GM13976 (cell line): ENCODE data around the gene CLNK.

Source experiments
- DNase-seq: peaks from one replicate; pipeline ENCODE4 v3.0.0; 2012; ENCODE audit warnings: low spot score
- in situ Hi-C: fragments of 300-500 bp; cut with MboI; formaldehyde crosslinking; loops from one replicate; pipeline ENCODE4 v1.12.0; 2022; ENCODE audit warnings: low sequenced_read_pairs, mixed read lengths, inconsistent platforms; ENCODE audit not compliant: unreplicated experiment
- TF ChIP-seq, protein P1 (sequence below): IDR thresholded peaks from 2 replicates; pipeline ENCODE4 v1.5.1; 2012; ENCODE audit warnings: borderline replicate concordance, mild to moderate bottlenecking; ENCODE audit not compliant: insufficient read depth; ENCODE audit errors: extremely low read depth, missing control alignments, control extremely low read depth

The CLNK gene

GRCh38 chr4:10584042-10584441 is 100.5 kb downstream of the CLNK start:
- peak; percentile 46 for DNase-seq
- in situ Hi-C loops: loop anchor here (25.0 kb wide), 1 partner anchor 1128 kb away; no protein-coding TSS in a partner anchor
- TF ChIP-seq, protein P1, sequence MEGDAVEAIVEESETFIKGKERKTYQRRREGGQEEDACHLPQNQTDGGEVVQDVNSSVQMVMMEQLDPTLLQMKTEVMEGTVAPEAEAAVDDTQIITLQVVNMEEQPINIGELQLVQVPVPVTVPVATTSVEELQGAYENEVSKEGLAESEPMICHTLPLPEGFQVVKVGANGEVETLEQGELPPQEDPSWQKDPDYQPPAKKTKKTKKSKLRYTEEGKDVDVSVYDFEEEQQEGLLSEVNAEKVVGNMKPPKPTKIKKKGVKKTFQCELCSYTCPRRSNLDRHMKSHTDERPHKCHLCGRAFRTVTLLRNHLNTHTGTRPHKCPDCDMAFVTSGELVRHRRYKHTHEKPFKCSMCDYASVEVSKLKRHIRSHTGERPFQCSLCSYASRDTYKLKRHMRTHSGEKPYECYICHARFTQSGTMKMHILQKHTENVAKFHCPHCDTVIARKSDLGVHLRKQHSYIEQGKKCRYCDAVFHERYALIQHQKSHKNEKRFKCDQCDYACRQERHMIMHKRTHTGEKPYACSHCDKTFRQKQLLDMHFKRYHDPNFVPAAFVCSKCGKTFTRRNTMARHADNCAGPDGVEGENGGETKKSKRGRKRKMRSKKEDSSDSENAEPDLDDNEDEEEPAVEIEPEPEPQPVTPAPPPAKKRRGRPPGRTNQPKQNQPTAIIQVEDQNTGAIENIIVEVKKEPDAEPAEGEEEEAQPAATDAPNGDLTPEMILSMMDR: no peak

DNA sequence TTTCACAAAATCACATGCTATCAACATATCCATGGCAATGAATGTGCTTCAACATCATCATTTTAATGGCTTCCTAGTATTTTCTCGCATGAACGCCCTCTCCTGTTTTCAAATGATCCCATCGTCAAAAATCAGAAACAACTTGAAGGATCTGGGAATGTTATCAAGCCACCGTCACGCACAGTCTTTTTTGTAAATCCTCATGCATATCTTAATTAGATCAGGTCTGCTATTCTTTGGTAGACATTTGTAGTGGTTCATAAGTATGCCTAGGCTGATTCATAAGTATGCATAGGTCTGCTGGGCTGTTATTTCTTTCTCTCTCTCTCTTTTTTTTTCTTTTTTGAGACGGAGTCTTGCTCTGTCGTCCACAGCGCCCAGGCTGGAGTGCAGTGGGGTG is 101.6 kb downstream of the CLNK start:
- in situ Hi-C loops: loop anchor here (25.0 kb wide), 1 partner anchor 1129 kb away; no protein-coding TSS in a partner anchor
- TF ChIP-seq, protein P1: no peak
- DNase-seq: no peak

- DNase-seq: peak; percentile 27
- TF ChIP-seq, protein P1: peak; percentile 75
- in situ Hi-C loops: loop anchor here (25.0 kb wide), 1 partner anchor 1130 kb away; no protein-coding TSS in a partner anchor
These were observed 102.4 kb downstream of the CLNK start for GRCh38 chr4:10582059-10582686.

- TF ChIP-seq, protein P1: no peak
- no peak for DNase-seq
- in situ Hi-C loops: loop anchor here (25.0 kb wide), 1 partner anchor 1131 kb away; no protein-coding TSS in a partner anchor
These were observed 103.5 kb downstream of the CLNK start for GRCh38 chr4:10581022-10581421.

- TF ChIP-seq, protein P1: no peak
- DNase-seq: no peak
- in situ Hi-C loops: loop anchor here (10.0 to 25.0 kb wide), 2 partner anchors 835 to 1133 kb away; no protein-coding TSS in a partner anchor
These were observed 104.9 kb downstream of the CLNK start for GRCh38 chr4:10579648-10580047.

DNA sequence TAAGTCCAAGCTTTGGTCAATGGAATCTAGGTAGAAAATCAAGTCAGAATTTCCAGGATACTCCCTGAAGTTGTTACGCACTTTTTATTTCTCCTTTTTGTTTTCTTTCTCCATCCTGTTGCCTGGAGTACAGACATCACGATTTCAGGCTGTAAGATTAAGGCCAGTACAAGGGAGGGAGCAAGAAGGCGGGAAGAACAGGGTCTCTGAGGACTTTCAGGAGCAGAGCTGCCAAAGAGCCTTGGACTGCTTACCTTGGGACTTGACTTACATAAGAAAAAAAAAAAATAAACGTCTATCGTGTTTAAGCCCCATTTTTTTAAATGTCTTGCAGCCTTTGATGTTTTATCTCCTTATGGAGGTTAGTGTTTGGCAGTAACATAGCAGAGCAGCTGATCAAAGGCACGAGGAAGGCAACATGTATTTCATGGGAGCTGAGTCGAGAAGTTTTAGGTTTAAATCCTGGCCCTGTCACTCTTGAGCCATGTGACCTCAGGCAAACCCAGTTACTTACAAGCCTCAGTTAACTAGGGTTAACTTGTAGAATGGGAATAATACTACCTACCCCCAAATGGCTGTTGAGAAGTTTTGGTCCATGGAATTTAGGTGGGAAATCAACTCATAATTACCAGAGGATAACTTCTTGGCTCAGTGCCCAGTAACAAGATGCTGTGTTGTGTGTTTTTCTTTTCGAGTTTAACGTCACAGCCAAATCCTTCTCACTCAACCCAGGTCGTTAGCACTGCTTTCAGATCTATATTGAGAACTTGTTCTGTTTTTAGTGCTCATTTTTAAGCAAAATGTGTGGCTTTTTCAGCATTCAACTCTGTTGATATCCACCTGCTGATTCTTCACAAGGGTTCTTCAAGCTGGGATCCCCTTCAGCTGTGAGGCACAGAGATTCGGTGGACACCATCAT is 106.8 kb downstream of the CLNK start:
- TF ChIP-seq, protein P1: no peak
- in situ Hi-C loops: loop anchor here (10.0 to 25.0 kb wide), 2 partner anchors 837 to 1135 kb away; no protein-coding TSS in a partner anchor
- DNase-seq: no peak
